SK-N-SH (cell line): ENCODE measurements around the gene CAND1. TPM values are rescaled to one million over a fixed set of nuclear protein-coding genes. Genes with fewer than 3 reads are reported as not detected.

Experiments
- CTCF ChIA-PET: fragments of 300-600, 350-600 bp; formaldehyde crosslinking; extraction: SDS; loops from one replicate; lab custom pipeline; 2021; lab: Yijun Ruan, JAX
- POLR2A ChIA-PET: fragments of 350-600 bp; sonication (Branson Sonifier 250); formaldehyde crosslinking; extraction: SDS; loops from one replicate; lab custom pipeline; 2020; ENCODE audit warnings: antibody characterized with exemption, inconsistent platforms; lab: Yijun Ruan, JAX
- DNase-seq: peaks from one replicate; pipeline ENCODE4 v3.0.0; 2012
- H2AFZ ChIP-seq: fragments of 200-600 bp; sonication (generic); 2 replicates; pipeline ENCODE4 v1.8.1; 2016; ENCODE audit warnings: antibody characterized with exemption, mild to moderate bottlenecking, low read depth
- H3F3A ChIP-seq: fragments of 200-600 bp; sonication (generic); replicated peaks from 2 replicates; pipeline ENCODE3; 2016; ENCODE audit warnings: antibody characterized with exemption, mild to moderate bottlenecking; ENCODE audit not compliant: insufficient read depth
- H3K27ac ChIP-seq, 2 experiments: fragments of 200-500 bp in 1 of 2; fragments of 200-600 bp in 1 of 2; sonication (Bioruptor generic) in 1 of 2; sonication (generic), shearing (Covaris generic) in 1 of 2; 2 replicates each; pipeline versions ENCODE4 v1.5.1 to v1.6.1; 2014 to 2016; ENCODE audit warnings: low read depth in 2 of 2, inconsistent platforms in 1 of 2, low read length in 1 of 2, mild to moderate bottlenecking in 1 of 2, mixed read lengths in 1 of 2
- H3K27me3 ChIP-seq: fragments of 200-600 bp; sonication (generic), shearing (Covaris generic); 2 replicates; pipeline ENCODE4 v1.6.1; 2016; ENCODE audit warnings: mixed run types; ENCODE audit not compliant: insufficient read depth
- H3K36me3 ChIP-seq, 2 experiments: fragments of 200-500 bp in 1 of 2; fragments of 200-600 bp in 1 of 2; sonication (Bioruptor generic) in 1 of 2; sonication (generic) in 1 of 2; replicated peaks in 1 of 2; 2 replicates each; pipeline versions ENCODE3 to v1.5.1; 2014 to 2016; ENCODE audit warnings: low read length in 1 of 2, mild to moderate bottlenecking in 1 of 2; ENCODE audit not compliant: insufficient read depth in 2 of 2, control insufficient read depth in 1 of 2
- H3K4me1 ChIP-seq, 2 experiments: fragments of 200-500 bp in 1 of 2; fragments of 200-600 bp in 1 of 2; sonication (Bioruptor generic) in 1 of 2; sonication (generic), shearing (Covaris generic) in 1 of 2; 2 replicates each; pipeline versions ENCODE4 v1.5.1 to v1.6.1; 2014 to 2016; ENCODE audit warnings: low read depth in 1 of 2, low read length in 1 of 2, mixed run types in 1 of 2; ENCODE audit not compliant: insufficient read depth in 2 of 2, control insufficient read depth in 1 of 2
- H3K4me2 ChIP-seq: fragments of 200-600 bp; sonication (generic), shearing (Covaris generic); 2 replicates; pipeline ENCODE4 v1.6.1; 2017; ENCODE audit warnings: mixed run types
- H3K4me3 ChIP-seq, 2 experiments: fragments of 200-500 bp in 1 of 2; fragments of 200-600 bp in 1 of 2; sonication (Bioruptor generic) in 1 of 2; sonication (generic), shearing (Covaris generic) in 1 of 2; 2 replicates each; pipeline versions ENCODE4 v1.5.1 to v1.8.1; 2014 to 2016; ENCODE audit warnings: low read depth in 2 of 2, inconsistent platforms in 1 of 2, low read length in 1 of 2, mild to moderate bottlenecking in 1 of 2, mixed read lengths in 1 of 2, moderate library complexity in 1 of 2
- H3K79me2 ChIP-seq: fragments of 200-600 bp; sonication (generic); 2 replicates; pipeline ENCODE4 v1.8.1; 2017; ENCODE audit warnings: mild to moderate bottlenecking; ENCODE audit not compliant: insufficient read depth
- H3K9ac ChIP-seq: fragments of 200-600 bp; sonication (generic); 2 replicates; pipeline ENCODE4 v1.6.1; 2017; ENCODE audit warnings: mixed run types
- H3K9me2 ChIP-seq: fragments of 200-600 bp; sonication (generic); 2 replicates; pipeline ENCODE4 v1.6.1; 2017; ENCODE audit warnings: mixed run types
- H3K9me3 ChIP-seq: fragments of 200-600 bp; sonication (generic); 2 replicates; pipeline ENCODE4 v1.6.1; 2017; ENCODE audit warnings: mixed run types, mild to moderate bottlenecking, moderate library complexity
- H4K20me1 ChIP-seq: fragments of 200-600 bp; sonication (generic); 2 replicates; pipeline ENCODE4 v1.6.1; 2017; ENCODE audit warnings: mild to moderate bottlenecking, mixed run types; ENCODE audit not compliant: insufficient read depth
- CHD2 ChIP-seq: fragments of 150-350 bp; IDR thresholded peaks from 2 replicates; pipeline ENCODE4 v1.6.1; 2018; ENCODE audit warnings: low read length; ENCODE audit not compliant: partially characterized antibody
- ELF1 ChIP-seq: IDR thresholded peaks from 2 replicates; pipeline ENCODE4 v1.4.0; 2012
- EP300 ChIP-seq, 2 experiments: IDR thresholded peaks; 2 replicates each; pipeline versions ENCODE4 v1.4.0 to v1.6.1; 2012; ENCODE audit warnings: borderline replicate concordance in 1 of 2, low read depth in 1 of 2, low read length in 1 of 2
- EZH2phosphoT487 ChIP-seq: fragments of 200-600 bp; sonication (generic); IDR thresholded peaks from 2 replicates; pipeline ENCODE4 v1.6.1; 2017; ENCODE audit warnings: low read depth, mixed run types, mild to moderate bottlenecking, antibody characterized with exemption, moderate library complexity, borderline replicate concordance
- FOXM1 ChIP-seq: IDR thresholded peaks from 2 replicates; pipeline ENCODE4 v1.4.0; 2012; ENCODE audit warnings: low read depth, mild to moderate bottlenecking
- GABPA ChIP-seq: IDR thresholded peaks from 2 replicates; pipeline ENCODE4 v1.4.0; 2012; ENCODE audit warnings: low read depth, mild to moderate bottlenecking
- JUND ChIP-seq: IDR thresholded peaks from 2 replicates; pipeline ENCODE4 v1.4.0; 2012
- MEF2A ChIP-seq: IDR thresholded peaks from 2 replicates; pipeline ENCODE4 v1.4.0; 2012; ENCODE audit warnings: low read depth, borderline replicate concordance
- NFIC ChIP-seq: IDR thresholded peaks from 2 replicates; pipeline ENCODE4 v1.4.0; 2012; ENCODE audit warnings: borderline replicate concordance
- NRF1 ChIP-seq: IDR thresholded peaks from 2 replicates; pipeline ENCODE4 v1.6.1; 2012; ENCODE audit warnings: low read depth, mild to moderate bottlenecking, low read length
- PBX3 ChIP-seq: IDR thresholded peaks from 2 replicates; pipeline ENCODE4; 2012
- POLR2AphosphoS5 ChIP-seq: IDR thresholded peaks from 2 replicates; pipeline ENCODE4 v1.6.1; 2012; ENCODE audit warnings: low read depth, low read length
- RAD21 ChIP-seq: IDR thresholded peaks from 2 replicates; pipeline ENCODE4 v1.6.1; 2012; ENCODE audit warnings: mild to moderate bottlenecking, low read length
- RXRA ChIP-seq: IDR thresholded peaks from 2 replicates; pipeline ENCODE4 v1.4.0; 2012; ENCODE audit warnings: low read depth, mild to moderate bottlenecking, borderline replicate concordance
- SMC3 ChIP-seq: IDR thresholded peaks from 2 replicates; pipeline ENCODE4 v1.6.1; 2012; ENCODE audit warnings: low read depth, low read length, improper control_type of control experiment
- USF1 ChIP-seq: IDR thresholded peaks from 2 replicates; pipeline ENCODE4 v1.4.0; 2012; ENCODE audit warnings: low read depth, borderline replicate concordance
- YY1 ChIP-seq: IDR thresholded peaks from 2 replicates; pipeline ENCODE4 v1.4.0; 2012; ENCODE audit warnings: low read depth, mild to moderate bottlenecking
- WGBS: methylation state at CpG from one replicate; pipeline ENCODE4 v1.1.6; 2017; ENCODE audit warnings: low lambda C conversion rate; 5-methylcytosine and 5-hydroxymethylcytosine counted together
- polyA plus RNA-seq, 3 experiments: library from polyadenylated mRNA; depleted of rRNA; stranded (reverse); fragments of >200 nt; gene quantifications; 2 replicates each; pipeline ENCODE4 v1.2.3, GENCODE V29; 2012
- TF ChIP-seq, protein P1 (sequence below): fragments of 200-600 bp; sonication (generic); IDR thresholded peaks from 2 replicates; pipeline ENCODE4 v1.6.1; 2017; ENCODE audit warnings: antibody characterized with exemption, mild to moderate bottlenecking, moderate library complexity
- TF ChIP-seq, protein P2 (sequence below): IDR thresholded peaks from 2 replicates; pipeline ENCODE4 v1.4.0; 2012; ENCODE audit warnings: low read depth, borderline replicate concordance
- TF ChIP-seq, protein P3 (sequence below): IDR thresholded peaks from 2 replicates; pipeline ENCODE4 v1.4.0; 2012; ENCODE audit warnings: low read depth

Gene CAND1
- polyA plus RNA-seq, 1 of the 3 experiments (the other 2 are of a cell fraction): 17.4 TPM

GRCh38 chr12:67270622-67271021 lies 1.5 kb downstream of the CAND1 start (continued):
- TF ChIP-seq, protein P1, sequence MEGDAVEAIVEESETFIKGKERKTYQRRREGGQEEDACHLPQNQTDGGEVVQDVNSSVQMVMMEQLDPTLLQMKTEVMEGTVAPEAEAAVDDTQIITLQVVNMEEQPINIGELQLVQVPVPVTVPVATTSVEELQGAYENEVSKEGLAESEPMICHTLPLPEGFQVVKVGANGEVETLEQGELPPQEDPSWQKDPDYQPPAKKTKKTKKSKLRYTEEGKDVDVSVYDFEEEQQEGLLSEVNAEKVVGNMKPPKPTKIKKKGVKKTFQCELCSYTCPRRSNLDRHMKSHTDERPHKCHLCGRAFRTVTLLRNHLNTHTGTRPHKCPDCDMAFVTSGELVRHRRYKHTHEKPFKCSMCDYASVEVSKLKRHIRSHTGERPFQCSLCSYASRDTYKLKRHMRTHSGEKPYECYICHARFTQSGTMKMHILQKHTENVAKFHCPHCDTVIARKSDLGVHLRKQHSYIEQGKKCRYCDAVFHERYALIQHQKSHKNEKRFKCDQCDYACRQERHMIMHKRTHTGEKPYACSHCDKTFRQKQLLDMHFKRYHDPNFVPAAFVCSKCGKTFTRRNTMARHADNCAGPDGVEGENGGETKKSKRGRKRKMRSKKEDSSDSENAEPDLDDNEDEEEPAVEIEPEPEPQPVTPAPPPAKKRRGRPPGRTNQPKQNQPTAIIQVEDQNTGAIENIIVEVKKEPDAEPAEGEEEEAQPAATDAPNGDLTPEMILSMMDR: no peak
- TF ChIP-seq RAD21 (no peak), MEF2A (no peak), USF1 (no peak), JUND (no peak), FOXM1 (no peak), EZH2phosphoT487 (no peak)

GRCh38 chr12:67271976-67272375 lies 2.8 kb downstream of the CAND1 start:
- Histone ChIP-seq H2AFZ (no peak overlapping the region), H3K36me3 (peaks cover 5 to 10% of the 10 kb centered on the region in 2 experiments)
- TF ChIP-seq SMC3 (no peak), FOXM1 (no peak), POLR2AphosphoS5 (no peak), NFIC (peak; percentile 17; the same call in 1 of the 2 replicates)
- TF ChIP-seq, all 33 proteins: peak for 1
- Histone ChIP-seq H3F3A (peaks cover 16% of the 10 kb centered on the region), H4K20me1 (peaks cover 70% of the 10 kb centered on the region), H3K27me3 (no peaks in the 10 kb centered on the region), H3K4me3 (peak overlapping the region in 1 of 2 experiments; percentile 95; a peak in 1 of 4 replicates), H3K4me2 (peak overlapping the region; percentile 82), H3K9ac (no peak overlapping the region), H3K27ac (0 out of 4 replicates have a peak overlapping the region, but pooled peaks of 1 of the 2 experiments have one; percentile 94), H3K9me2 (no peaks in the 10 kb centered on the region), H3K9me3 (no peaks in the 10 kb centered on the region), H3K79me2 (peaks cover 74% of the 10 kb centered on the region), H3K4me1 (peaks cover 12 to 25% of the 10 kb centered on the region in 2 experiments; a peak in 3 of 4 replicates)
- ChIA-PET CTCF (no interaction called here), POLR2A (no interaction called here)
- no peak for DNase-seq
- 41% methylated on average over 1 of the region's 1 CpG for WGBS

DNA sequence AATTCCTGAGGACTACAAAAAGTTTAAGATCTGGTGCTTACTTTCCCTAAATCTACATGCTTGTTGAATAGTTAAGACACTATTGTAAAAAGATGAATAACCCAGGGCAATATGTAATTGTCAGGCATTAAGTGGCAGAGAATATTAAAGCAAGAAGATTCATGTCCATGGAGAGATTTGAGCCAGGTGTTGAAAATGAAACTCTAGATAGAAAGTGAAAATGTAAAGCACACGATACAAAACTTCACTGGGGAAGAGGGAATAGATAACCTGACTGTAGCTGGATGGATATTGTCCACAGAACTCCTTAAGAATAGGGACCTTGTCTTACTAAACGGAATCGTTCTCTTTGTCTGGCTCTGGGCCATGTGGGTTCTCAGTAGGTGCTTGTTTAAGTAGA lies 5.0 kb downstream of the CAND1 start:
- Histone ChIP-seq H4K20me1 (peaks cover 93% of the 10 kb centered on the region), H3K9me2 (no peaks in the 10 kb centered on the region), H3F3A (peaks cover 16% of the 10 kb centered on the region), H3K4me3 (no peak overlapping the region), H3K79me2 (peaks cover 96% of the 10 kb centered on the region), H3K27me3 (no peaks in the 10 kb centered on the region), H3K27ac (0 out of 4 replicates have a peak overlapping the region, but pooled peaks of 1 of the 2 experiments have one; percentile 3), H3K4me2 (no peak overlapping the region; the same call in 1 of the 2 replicates), H3K36me3 (peaks cover 8 to 12% of the 10 kb centered on the region in 2 experiments), H3K4me1 (peaks cover 8 to 25% of the 10 kb centered on the region in 2 experiments; a peak in 3 of 4 replicates), H3K9ac (no peak overlapping the region), H2AFZ (no peak overlapping the region), H3K9me3 (no peaks in the 10 kb centered on the region)
- ChIA-PET POLR2A (no interaction called here), CTCF (no interaction called here)
- WGBS: 92% methylated on average over 3 of the region's 3 CpGs
- TF ChIP-seq SMC3 (no peak), EP300 (IDR thresholded peaks at IDR 0.05; ENCODE audit: borderline replicate concordance in 1 of 2, low read depth in 1 of 2, low read length in 1 of 2) (no peak), ELF1 (no peak), YY1 (no peak), NFIC (no peak), GABPA (no peak), CHD2 (no peak), NRF1 (no peak), RXRA (no peak), USF1 (no peak), PBX3 (no peak), EZH2phosphoT487 (no peak)
- TF ChIP-seq, protein P2, sequence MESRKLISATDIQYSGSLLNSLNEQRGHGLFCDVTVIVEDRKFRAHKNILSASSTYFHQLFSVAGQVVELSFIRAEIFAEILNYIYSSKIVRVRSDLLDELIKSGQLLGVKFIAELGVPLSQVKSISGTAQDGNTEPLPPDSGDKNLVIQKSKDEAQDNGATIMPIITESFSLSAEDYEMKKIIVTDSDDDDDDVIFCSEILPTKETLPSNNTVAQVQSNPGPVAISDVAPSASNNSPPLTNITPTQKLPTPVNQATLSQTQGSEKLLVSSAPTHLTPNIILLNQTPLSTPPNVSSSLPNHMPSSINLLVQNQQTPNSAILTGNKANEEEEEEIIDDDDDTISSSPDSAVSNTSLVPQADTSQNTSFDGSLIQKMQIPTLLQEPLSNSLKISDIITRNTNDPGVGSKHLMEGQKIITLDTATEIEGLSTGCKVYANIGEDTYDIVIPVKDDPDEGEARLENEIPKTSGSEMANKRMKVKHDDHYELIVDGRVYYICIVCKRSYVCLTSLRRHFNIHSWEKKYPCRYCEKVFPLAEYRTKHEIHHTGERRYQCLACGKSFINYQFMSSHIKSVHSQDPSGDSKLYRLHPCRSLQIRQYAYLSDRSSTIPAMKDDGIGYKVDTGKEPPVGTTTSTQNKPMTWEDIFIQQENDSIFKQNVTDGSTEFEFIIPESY: no peak
- TF ChIP-seq, protein P3, sequence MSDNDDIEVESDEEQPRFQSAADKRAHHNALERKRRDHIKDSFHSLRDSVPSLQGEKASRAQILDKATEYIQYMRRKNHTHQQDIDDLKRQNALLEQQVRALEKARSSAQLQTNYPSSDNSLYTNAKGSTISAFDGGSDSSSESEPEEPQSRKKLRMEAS: no peak
- DNase-seq: no peak
